Neural cell (in vitro differentiated cells): Measurements from ENCODE around the gene FBXL17. TPM values are rescaled to one million over a fixed set of nuclear protein-coding genes. Genes with fewer than 3 reads are reported as not detected.

Source experiments
- H2AFZ ChIP-seq: fragments of 200-600, 300-800 bp; sonication (generic), shearing (Covaris generic); 2 replicates; pipeline ENCODE4 v1.6.0; 2014; ENCODE audit warnings: low read depth, mild to moderate bottlenecking, antibody characterized with exemption, low read length, moderate library complexity
- H3F3A ChIP-seq: fragments of 200-600 bp; shearing (Covaris generic); 2 replicates; pipeline ENCODE4 v1.6.1; 2016; ENCODE audit warnings: mild to moderate bottlenecking, moderate library complexity, mixed read lengths, antibody characterized with exemption, low read length; ENCODE audit not compliant: insufficient read depth, poor library complexity, severe bottlenecking
- H3K27ac ChIP-seq: fragments of 200-600, 300-800 bp; sonication (generic), shearing (Covaris generic); 2 replicates; pipeline ENCODE4 v1.5.1; 2014; ENCODE audit warnings: mild to moderate bottlenecking, low read length, moderate library complexity
- H3K27me3 ChIP-seq: fragments of 300-800, 200-600 bp; sonication (generic), shearing (Covaris generic); 2 replicates; pipeline ENCODE4 v1.6.0; 2014; ENCODE audit warnings: mild to moderate bottlenecking, low read depth, low read length, moderate library complexity; ENCODE audit not compliant: insufficient read depth
- H3K36me3 ChIP-seq: fragments of 300-800, 200-600 bp; sonication (generic), shearing (Covaris generic); 2 replicates; pipeline ENCODE4 v1.5.1; 2014; ENCODE audit warnings: mild to moderate bottlenecking, antibody characterized with exemption, low read length, moderate library complexity; ENCODE audit not compliant: insufficient read depth
- H3K4me2 ChIP-seq: fragments of 300-800, 200-600 bp; sonication (generic), shearing (Covaris generic); 2 replicates; pipeline ENCODE4 v1.6.0; 2014; ENCODE audit warnings: mild to moderate bottlenecking, low read length
- H3K4me3 ChIP-seq: fragments of 300-800, 200-600 bp; sonication (generic), shearing (Covaris generic); 2 replicates; pipeline ENCODE4 v1.5.1; 2014; ENCODE audit warnings: mild to moderate bottlenecking, low read length, moderate library complexity
- H3K79me2 ChIP-seq: fragments of 200-600 bp; shearing (Covaris generic); replicated peaks from 2 replicates; pipeline ENCODE4 v1.6.0; 2014; ENCODE audit warnings: mild to moderate bottlenecking, low read length, moderate library complexity; ENCODE audit not compliant: insufficient read depth
- H3K9ac ChIP-seq: fragments of 300-800, 200-600 bp; sonication (generic), shearing (Covaris generic); 2 replicates; pipeline ENCODE4 v1.6.1; 2016; ENCODE audit warnings: mild to moderate bottlenecking, low read length, mixed read lengths
- H3K9me2 ChIP-seq: fragments of 200-600 bp; shearing (Covaris generic); 2 replicates; pipeline ENCODE4 v1.6.1; 2016; ENCODE audit warnings: mild to moderate bottlenecking, low read length, mixed read lengths; ENCODE audit not compliant: insufficient read depth
- H3K9me3 ChIP-seq: fragments of 200-600, 300-800 bp; sonication (generic), shearing (Covaris generic); 2 replicates; pipeline ENCODE4 v1.6.1; 2016; ENCODE audit warnings: mild to moderate bottlenecking, mixed run types, low read length, moderate library complexity, mixed read lengths
- H4K20me1 ChIP-seq: fragments of 200-600 bp; shearing (Covaris generic); 2 replicates; pipeline ENCODE4 v1.6.1; 2016; ENCODE audit warnings: mild to moderate bottlenecking, mixed run types; ENCODE audit not compliant: insufficient read depth
- CTCF ChIP-seq: fragments of 450-650 bp; IDR thresholded peaks from 2 replicates; pipeline ENCODE4 v1.5.1; 2014; ENCODE audit warnings: antibody characterized with exemption, mild to moderate bottlenecking, moderate library complexity; ENCODE audit not compliant: poor library complexity, severe bottlenecking
- EP300 ChIP-seq: fragments of 450-650 bp; conservative IDR thresholded peaks from 2 replicates; pipeline ENCODE4 v1.6.1; 2014; ENCODE audit warnings: antibody characterized with exemption, mild to moderate bottlenecking, moderate library complexity; ENCODE audit not compliant: poor library complexity, severe bottlenecking
- EZH2 ChIP-seq: fragments of 200-600, 300-800 bp; shearing (Covaris generic), sonication (generic); IDR thresholded peaks from 2 replicates; pipeline ENCODE4 v1.6.1; 2014; ENCODE audit warnings: antibody characterized with exemption, low read length, borderline replicate concordance, mild to moderate bottlenecking; ENCODE audit not compliant: insufficient read depth, poor library complexity, severe bottlenecking
- MXI1 ChIP-seq: fragments of 450-650 bp; conservative IDR thresholded peaks from 2 replicates; pipeline ENCODE4 v1.6.1; 2014; ENCODE audit warnings: antibody characterized with exemption, mild to moderate bottlenecking; ENCODE audit not compliant: poor library complexity, severe bottlenecking
- POLR2AphosphoS5 ChIP-seq: IDR thresholded peaks from 2 replicates; pipeline ENCODE4 v1.6.1; 2012
- RAD21 ChIP-seq: fragments of 450-650 bp; conservative IDR thresholded peaks from 2 replicates; pipeline ENCODE4 v1.6.1; 2014; ENCODE audit warnings: antibody characterized with exemption, mild to moderate bottlenecking, moderate library complexity
- REST ChIP-seq: IDR thresholded peaks from 2 replicates; pipeline ENCODE4 v1.6.1; 2012; ENCODE audit warnings: borderline replicate concordance
- SMC3 ChIP-seq: fragments of 450-650 bp; conservative IDR thresholded peaks from 2 replicates; pipeline ENCODE4 v1.6.1; 2014; ENCODE audit warnings: antibody characterized with exemption, mild to moderate bottlenecking, moderate library complexity; ENCODE audit not compliant: poor library complexity
- TAF1 ChIP-seq: IDR thresholded peaks from 2 replicates; pipeline ENCODE4 v1.6.1; 2012; ENCODE audit warnings: low read depth
- polyA plus RNA-seq: library from polyadenylated mRNA; depleted of rRNA; stranded (reverse); fragments of >200 nt; gene quantifications from 2 replicates; pipeline ENCODE4 v1.2.3, GENCODE V29; 2014

The FBXL17 gene
- polyA plus RNA-seq, 1 donor from 2014 or later = 19.6 TPM

GRCh38 chr5:108361239-108361638, 20.7 kb downstream of the FBXL17 start:
- no peak overlapping the region for H3K9ac ChIP-seq
- H3K36me3 ChIP-seq = peaks cover 8% of the 10 kb centered on the region
- no peaks in the 10 kb centered on the region for H3K9me2 ChIP-seq
- H3K4me3 ChIP-seq = no peak overlapping the region
- TF ChIP-seq POLR2AphosphoS5 = no peak
- TF ChIP-seq MXI1 = no peak
- TF ChIP-seq RAD21 = no peak
- TF ChIP-seq SMC3 = no peak
- TF ChIP-seq EP300 = no peak
- no peak for TF ChIP-seq TAF1
- no peak for TF ChIP-seq EZH2
- no peak for TF ChIP-seq CTCF
- TF ChIP-seq REST = no peak
- no peaks in the 10 kb centered on the region for H3K79me2 ChIP-seq
- no peak overlapping the region for H2AFZ ChIP-seq
- no peaks in the 10 kb centered on the region for H4K20me1 ChIP-seq
- no peak overlapping the region for H3K27ac ChIP-seq
- no peaks in the 10 kb centered on the region for H3K27me3 ChIP-seq
- H3F3A ChIP-seq = no peaks in the 10 kb centered on the region
- no peaks in the 10 kb centered on the region for H3K9me3 ChIP-seq
- H3K4me2 ChIP-seq = no peak overlapping the region

GRCh38 chr5:108360280-108360679, 21.6 kb downstream of the FBXL17 start:
- Histone ChIP-seq H3F3A (no peaks in the 10 kb centered on the region), H2AFZ (no peak overlapping the region), H3K9me3 (no peaks in the 10 kb centered on the region), H3K27ac (no peak overlapping the region), H3K9ac (no peak overlapping the region), H4K20me1 (no peaks in the 10 kb centered on the region), H3K4me2 (no peak overlapping the region), H3K36me3 (peaks cover 8% of the 10 kb centered on the region), H3K4me3 (no peak overlapping the region), H3K79me2 (no peaks in the 10 kb centered on the region), H3K9me2 (no peaks in the 10 kb centered on the region), H3K27me3 (no peaks in the 10 kb centered on the region)
- no peak for TF ChIP-seq RAD21
- no peak for TF ChIP-seq TAF1
- TF ChIP-seq CTCF = no peak
- TF ChIP-seq EZH2 = no peak
- no peak for TF ChIP-seq POLR2AphosphoS5
- no peak for TF ChIP-seq EP300
- TF ChIP-seq MXI1 = no peak
- no peak for TF ChIP-seq SMC3
- TF ChIP-seq REST = no peak
